NCI-H82 treated with DMSO at 0.1 percent for 48 hours (cell line): ENCODE results near the gene PLIN5.

Source experiments
- DNase-seq: peaks from one replicate; lab custom pipeline; 2025; ENCODE audit not compliant: unreplicated experiment; lab: John Stamatoyannopoulos, UW

PLIN5 gene

GRCh38 chr19:4506449-4507149 lies 28.4 kb downstream of the PLIN5 start:
- no peak for DNase-seq

- DNase-seq: no peak
Measured at GRCh38 chr19:4505570-4506448, 29.2 kb downstream of the PLIN5 start.

GRCh38 chr19:4504891-4505569 lies 30.0 kb downstream of the PLIN5 start:
- no peak for DNase-seq

- DNase-seq: no peak
Measured at GRCh38 chr19:4504297-4504701, 30.7 kb downstream of the PLIN5 start.

GRCh38 chr19:4503825-4504170 lies 31.2 kb downstream of the PLIN5 start:
- no peak for DNase-seq

GRCh38 chr19:4503132-4503824 lies 31.7 kb downstream of the PLIN5 start:
- DNase-seq: no peak

GRCh38 chr19:4502282-4503131 lies 32.5 kb downstream of the PLIN5 start:
- DNase-seq: no peak

- DNase-seq: no peak
Measured at GRCh38 chr19:4501691-4502090, 33.3 kb downstream of the PLIN5 start.

- no peak for DNase-seq
Measured at GRCh38 chr19:4500841-4501591, 34.0 kb downstream of the PLIN5 start.

- no peak for DNase-seq
Measured at GRCh38 chr19:4499855-4500254, 35.2 kb downstream of the PLIN5 start.

GRCh38 chr19:4499318-4499717 lies 35.7 kb downstream of the PLIN5 start:
- no peak for DNase-seq

GRCh38 chr19:4498694-4499093 lies 36.3 kb downstream of the PLIN5 start:
- DNase-seq: no peak

GRCh38 chr19:4497770-4498389 lies 37.1 kb downstream of the PLIN5 start:
- no peak for DNase-seq

- DNase-seq: no peak
Measured at GRCh38 chr19:4496304-4496703, 38.7 kb downstream of the PLIN5 start.

GRCh38 chr19:4495471-4495870 lies 39.6 kb downstream of the PLIN5 start:
- DNase-seq: no peak

- no peak for DNase-seq
Measured at GRCh38 chr19:4494691-4495064, 40.3 kb downstream of the PLIN5 start.

- no peak for DNase-seq
Measured at GRCh38 chr19:4493929-4494690, 40.9 kb downstream of the PLIN5 start.

GRCh38 chr19:4493104-4493928 lies 41.7 kb downstream of the PLIN5 start:
- DNase-seq: no peak
